GM19463 (cell line): ENCODE data around the gene NEU4.
"Not testable (repeated sequence)": the region's sequence is repeated elsewhere in the genome, so short reads cannot be mapped to it uniquely, and the experiment has no call there.

Experiments
- ATAC-seq: cut with Tn5 transposase; IDR thresholded peaks from one replicate; pipeline ENCODE4 v1.9.1; 2021; ENCODE audit warnings: mild to moderate bottlenecking, moderate library complexity; ENCODE audit not compliant: unreplicated experiment

The NEU4 gene

DNA sequence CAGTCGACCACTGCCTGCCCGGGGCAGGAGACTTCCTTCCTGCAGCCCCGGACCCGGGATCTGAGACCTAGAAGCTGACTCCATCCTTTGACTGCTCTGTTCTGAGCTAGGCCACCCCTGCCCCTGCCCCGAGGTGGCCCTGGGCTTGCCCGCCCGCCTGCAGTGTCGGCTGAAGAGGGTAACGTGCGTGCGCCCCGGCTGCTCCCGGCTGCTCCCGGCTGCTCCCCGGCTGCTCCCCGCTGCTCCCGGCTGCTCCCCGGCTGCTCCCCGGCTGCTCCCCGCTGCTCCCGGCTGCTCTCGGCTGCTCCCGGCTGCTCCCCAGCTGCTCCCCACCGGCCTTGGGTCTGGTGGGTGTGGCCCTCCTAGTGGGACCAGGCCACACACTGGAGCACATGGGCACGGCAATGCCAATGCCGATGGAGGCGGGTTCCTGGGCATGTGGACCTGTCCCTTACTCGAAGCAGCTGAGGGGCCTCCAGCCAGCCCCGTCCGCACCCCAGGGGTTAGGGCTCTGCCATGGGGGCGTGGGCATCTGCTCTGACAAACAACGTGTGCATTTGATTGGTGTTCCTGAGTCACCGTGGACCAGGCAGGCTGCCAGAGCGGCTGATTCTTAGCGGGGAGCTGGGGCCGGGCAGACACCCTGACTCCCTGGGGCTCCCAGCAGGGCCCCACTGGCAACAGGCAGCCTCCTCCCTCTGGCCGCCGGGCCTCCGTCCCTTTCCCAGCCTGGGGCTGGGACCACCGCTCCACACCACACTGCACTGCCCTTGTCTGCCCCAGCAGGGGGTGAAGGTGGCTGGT, 34.4 kb upstream of the NEU4 start:
- ATAC-seq = no peak

DNA sequence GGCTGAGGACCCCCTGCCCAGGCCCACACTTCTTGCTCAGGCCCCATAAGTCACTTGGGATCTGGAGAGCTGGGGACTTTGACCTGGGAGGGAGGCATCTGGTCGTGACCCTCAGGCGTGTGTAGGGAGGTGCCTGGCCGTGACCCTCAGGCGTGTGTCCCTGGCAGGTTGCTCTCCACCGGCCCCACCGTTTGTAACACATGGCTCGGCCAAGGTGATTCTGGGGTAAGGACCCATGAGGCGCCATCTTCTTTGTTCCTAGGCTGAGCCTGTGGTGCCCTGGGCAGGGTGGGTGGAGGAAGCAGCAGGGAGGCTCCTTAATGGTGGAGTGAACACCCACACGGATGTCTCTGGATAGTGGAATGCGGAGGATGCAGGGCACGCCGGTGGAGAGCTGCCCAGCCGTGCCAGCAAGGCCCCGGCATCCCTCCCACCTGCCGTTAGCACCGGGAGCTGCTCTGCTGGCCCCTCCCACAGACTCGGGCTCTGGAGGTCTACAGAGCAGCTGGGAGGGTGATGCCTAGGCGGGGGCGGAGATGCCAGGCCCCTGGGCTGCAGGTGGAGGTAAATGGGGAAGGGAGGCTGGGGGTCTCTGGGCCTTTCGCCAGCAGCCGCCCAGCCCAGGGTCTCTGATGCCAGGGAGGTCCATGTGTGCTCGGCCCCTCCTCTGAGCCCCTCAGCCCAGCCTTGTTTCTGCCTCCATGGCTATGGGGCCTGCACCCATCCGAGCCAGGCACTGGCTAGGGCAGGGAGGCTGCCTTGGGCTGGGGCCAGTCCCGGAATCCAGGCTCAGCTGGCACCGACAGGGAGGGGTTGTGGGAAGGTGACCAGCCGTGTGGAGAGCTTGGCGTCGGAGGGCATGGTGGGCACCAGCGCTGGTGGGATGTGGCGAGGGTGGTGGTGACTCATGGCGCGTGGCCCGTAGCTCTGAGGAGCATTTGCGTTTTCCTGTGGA, 33.5 kb upstream of the NEU4 start:
- no peak for ATAC-seq

DNA sequence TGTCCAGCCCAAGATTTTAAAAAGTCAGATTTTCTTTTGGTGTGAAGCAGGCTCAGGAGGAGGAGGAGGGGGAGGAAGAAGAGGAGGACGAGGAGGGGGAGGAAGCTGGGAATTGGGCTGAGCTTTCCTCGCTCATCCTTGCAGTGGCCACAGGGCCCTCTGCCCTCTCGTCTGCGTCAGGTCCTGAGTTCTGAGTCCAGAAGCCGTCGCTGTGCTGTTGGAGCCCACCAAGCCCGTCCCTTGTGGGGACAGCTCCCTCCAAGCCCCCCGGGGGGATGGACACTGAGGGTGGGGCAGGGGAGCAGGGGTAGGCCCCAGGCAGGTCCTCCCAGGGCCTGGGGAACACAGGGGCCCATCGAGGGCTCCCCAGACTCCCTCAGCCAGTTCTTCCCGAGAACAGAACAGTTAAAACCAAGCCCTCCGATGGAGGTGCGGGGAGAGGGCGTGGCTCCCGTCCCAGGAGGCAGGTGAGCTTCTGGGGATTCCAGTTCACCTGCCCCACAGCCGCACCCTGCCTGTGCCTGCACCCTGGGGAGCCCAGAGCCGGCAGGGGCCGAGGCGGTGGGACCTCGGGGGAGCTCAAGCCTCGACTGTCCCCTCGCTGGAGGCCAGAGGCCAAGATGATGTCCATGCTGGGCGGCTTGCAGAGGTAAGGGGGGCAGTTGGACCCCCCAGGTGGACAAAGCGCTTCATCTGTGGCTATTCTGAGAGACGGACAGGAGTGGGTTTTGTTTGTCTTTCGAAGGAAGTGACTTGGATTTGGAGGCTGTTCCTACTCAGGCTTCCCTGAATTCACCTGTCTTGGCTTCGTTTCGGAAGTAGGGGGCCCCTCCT, 32.4 kb upstream of the NEU4 start, which contains the start of gene GAL3ST2:
GAL3ST2 (plus strand) TSS at position 487 of the 834 bp plus-strand sequence; CDS start at position 621, 134 bp downstream.
- no peak for ATAC-seq

DNA sequence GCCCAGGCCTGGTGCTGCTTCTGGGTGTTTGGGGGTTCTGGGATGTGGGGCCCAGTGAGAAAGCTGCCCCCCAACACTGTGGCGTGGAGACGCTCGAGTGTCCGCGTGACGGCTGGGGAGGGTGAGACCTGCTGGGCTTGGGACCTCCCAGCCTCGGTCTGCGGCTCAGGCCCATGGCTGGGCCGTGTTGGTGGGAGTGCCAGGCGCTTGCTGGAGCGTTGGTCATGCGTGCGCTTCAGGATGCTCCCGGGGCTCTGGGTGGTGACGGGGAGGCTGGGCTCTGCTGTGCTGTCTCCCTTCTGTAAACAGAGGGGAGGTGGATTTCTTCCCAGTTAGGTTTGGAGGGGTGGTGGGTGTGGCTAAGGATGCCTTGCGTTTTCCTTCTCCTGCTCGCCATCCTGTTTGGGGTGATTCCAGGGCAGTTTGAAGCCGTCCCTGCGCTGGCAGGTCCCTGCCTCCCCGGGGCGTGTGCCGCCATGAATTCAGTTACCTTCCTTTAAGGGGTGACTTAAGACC, 31.8 kb upstream of the NEU4 start:
- no peak for ATAC-seq

GRCh38 chr2:241777686-241778627, 31.0 kb upstream of the NEU4 start:
- ATAC-seq = no peak

DNA sequence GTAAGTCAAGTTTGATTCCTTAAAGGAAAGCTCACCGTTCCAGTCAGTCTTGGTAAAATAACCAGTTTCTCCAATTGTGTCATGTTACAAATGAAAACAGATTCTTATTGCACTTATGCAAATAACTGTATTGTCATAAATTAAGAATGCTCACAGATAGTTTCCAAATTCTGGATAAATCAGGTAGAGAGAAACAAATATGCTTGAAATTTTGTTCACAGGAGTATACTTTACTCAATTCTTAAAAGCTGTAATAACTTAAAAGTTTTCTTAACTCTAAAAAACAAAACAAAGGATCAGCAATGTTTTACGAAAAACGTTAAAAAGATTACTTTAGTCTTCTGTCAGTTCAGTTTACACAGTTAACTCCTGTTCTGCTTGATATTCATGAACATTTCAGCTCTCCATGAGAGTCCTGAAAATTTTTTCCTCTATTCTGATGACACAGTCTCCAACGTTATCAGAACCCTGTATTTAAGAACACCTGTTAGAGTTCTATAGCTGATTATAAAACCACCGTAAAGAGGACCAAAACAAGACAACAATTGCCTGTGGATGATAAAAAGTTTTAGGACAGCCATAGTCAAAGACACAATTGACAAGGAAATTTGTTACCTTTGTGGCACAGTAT, 27.9 kb upstream of the NEU4 start:
- ATAC-seq = no peak

DNA sequence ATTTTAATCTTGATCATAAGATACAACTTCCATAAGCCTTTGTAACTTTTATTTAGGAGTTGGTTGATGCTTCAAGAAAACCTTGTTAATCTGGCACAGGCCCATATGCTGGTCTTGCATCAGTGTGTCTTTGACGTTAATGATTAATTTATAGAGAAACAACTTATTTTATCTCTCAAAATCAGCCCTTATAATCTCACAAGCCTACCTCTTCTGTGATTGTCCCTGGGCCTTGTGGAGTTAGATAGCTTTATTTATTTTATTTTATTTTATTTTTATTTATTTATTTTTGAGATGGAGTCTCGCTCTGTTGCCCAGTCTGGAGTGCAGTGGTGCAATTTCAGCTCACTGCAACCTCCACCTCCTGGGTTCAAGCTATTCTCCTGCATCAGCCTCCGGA, 26.9 kb upstream of the NEU4 start:
- not testable (repeated sequence) for ATAC-seq

DNA sequence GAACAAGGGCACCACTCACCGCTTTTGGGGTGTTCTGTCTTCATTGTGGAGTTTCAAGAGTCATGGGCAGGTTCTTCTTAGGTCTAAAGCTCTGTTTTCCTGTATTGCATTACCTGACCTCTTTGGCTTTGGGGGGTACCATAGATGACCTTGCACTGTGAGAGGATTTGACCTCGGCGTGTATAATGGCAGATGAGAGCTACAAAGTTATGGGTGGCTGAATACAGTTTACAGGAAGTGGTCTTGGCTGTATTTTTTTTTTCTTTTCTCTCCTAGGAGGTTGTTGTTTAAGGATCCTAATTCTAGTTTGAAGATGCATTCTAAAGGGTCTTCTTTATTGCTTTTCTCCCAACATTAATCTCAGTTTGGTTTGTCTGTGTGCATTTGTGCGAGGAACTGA, 20.9 kb upstream of the NEU4 start:
- ATAC-seq = no peak

DNA sequence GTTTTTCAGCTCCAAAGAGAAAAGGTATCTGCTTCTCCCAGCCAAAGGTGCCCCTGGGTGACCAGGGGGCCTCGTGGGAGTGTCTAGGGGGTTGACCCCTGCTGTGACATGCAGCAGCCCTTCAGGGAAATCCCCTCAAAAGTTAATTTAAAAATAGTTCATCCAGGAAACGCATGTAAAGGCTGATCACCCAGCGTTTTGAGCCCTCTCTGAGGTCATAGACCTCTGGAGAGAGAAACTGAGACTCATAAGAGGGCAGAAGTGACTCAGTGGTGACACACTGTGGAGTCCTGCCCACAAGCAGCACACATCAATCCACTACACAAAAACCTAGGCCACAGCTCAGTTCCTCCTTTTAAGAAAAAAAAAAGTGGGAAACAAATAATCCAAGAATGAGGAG, 20.4 kb upstream of the NEU4 start:
- ATAC-seq = no peak

DNA sequence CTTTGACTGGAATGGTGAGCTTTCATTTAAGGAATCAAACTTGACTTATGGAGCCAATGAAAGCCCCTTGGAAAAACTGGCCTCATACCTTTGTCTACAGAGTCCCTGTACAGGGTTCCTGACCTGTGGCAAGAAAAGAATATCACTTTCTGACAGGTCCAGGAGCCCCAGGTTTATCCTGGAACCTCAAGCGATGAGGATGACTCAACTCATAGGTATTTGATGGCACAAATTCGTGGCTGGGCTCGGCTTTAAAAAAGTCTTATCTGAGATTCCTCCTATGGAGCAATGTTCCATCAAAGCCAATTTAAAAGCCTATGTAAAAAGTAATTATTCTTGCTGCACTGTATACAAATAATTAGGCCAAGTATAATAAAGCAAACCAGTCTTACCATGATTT, 17.6 kb upstream of the NEU4 start:
- ATAC-seq = not testable (repeated sequence)

DNA sequence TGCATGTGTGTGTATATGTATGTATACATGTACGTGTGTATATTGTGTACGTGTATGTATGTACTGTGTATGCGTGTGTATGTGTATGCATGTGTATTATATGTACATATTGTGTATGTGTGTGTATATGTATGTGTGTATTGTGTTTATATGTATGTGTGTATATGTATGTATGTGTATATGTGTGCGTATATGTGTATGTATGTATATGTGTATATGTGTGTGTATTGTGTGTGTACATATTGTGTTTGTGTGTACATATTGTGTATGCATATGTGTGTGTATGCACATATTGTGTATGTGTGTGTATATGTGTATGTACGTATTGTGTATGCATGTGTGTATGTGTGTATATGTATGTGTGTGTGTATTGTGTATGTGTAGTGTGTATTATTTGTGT, 15.6 kb upstream of the NEU4 start:
- ATAC-seq = no peak

DNA sequence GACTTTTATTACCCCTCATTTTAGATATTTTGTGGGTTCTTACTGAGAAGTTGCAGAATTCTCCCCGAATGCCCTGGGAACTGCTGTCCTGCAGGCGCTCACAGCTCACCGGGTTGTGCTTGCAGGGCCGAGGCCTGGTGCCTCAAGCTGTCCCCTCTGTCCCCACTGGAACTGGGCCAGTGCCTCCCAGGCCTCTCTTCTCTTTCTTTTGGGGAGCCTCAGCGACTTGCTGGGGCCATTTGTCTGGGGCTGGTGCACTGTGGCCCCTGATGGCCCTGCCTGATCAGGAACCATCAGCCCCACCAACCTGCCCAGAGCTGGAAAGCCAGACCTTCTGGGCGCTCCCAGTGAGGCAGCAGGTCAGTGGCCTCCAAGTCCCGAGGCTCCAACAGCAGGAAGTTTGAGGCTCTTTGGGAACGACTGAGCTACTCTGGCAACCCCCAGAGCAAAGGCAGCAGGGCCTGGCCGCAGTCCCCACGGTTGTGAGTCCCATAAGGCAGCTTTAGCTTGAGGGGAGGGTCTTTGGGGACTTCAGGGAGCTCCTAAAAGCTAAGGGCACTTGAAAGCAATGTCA, 14.7 kb upstream of the NEU4 start:
- no peak for ATAC-seq

- no peak for ATAC-seq
Observed at GRCh38 chr2:241795021-241795999, 13.7 kb upstream of the NEU4 start.

DNA sequence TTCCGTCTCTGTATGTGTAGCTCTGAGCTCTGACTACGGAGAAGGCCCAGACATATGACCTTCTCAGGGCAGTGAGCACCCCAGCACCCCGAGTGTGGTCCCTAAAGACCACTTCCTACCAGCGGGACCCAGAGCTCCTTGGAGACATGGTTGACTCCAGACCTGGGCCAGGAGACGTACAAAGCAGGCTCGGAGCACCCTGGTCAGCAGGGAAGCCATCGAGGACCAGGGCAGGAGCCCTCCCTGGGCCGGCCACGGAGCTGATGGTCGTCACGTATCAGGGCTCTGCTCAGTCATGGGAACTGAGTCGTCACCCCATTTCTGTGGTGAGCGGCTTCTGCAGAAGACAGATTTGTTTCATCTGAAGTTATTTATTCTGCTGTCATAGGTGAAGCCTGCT, 12.8 kb upstream of the NEU4 start:
- no peak for ATAC-seq

DNA sequence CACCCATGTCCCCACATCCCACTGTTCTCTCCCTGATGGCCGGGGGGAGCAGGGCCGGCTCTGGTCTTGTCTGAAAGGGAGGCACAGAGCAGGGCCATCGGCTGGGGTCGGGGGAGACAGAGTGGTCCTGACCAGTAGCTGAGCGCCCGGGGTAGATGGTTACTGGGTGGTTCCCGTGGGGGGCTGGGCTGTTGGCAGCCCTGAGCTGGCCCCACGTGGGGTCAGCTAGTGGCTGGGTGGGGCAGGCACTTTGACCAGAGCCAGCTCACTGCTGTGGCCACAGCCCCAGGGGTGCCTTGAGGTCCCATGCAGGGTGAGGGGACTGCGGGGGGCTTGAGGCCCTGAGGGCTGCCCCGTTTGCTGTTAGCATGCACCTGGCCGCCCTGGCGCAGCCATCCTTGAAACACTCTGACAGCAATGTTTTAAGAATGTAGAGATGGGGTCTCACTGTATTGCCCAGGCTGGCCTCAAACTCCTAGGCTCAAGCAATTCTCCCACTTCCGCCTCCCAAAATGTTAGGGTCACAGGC, 12.3 kb upstream of the NEU4 start:
- no peak for ATAC-seq

GRCh38 chr2:241797441-241798080, 11.4 kb upstream of the NEU4 start:
- ATAC-seq = no peak

GRCh38 chr2:241798081-241798630, 10.8 kb upstream of the NEU4 start:
- no peak for ATAC-seq
